Erythroblast (primary cell): ENCODE results near the gene MPPED2.

ENCODE experiments used
- GATA1 ChIP-seq: IDR thresholded peaks from 2 replicates; pipeline ENCODE4 v1.6.1; 2011; ENCODE audit warnings: low read depth, mild to moderate bottlenecking, control low read depth, low read length, moderate library complexity
- POLR2A ChIP-seq: IDR thresholded peaks from 2 replicates; pipeline ENCODE4 v1.6.1; 2011; ENCODE audit warnings: mild to moderate bottlenecking, low read length

DNA sequence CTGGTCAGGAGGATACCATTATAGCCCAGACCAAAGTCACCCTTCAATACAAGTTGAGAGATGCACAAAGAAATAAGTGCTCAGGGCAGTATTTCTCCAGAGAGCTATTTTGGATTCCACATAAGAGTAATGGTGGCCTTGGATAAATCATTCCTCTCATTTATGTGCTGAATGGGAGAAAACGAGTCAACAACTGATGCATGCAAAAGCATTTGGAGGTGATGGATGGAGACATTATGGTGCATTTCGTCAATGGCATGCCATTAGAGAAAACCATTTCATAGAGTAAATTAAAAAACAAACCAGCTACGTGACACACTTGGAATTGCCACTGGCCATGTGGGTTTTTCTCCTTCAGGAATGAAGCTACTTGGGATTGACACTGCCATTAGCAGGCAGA is 182.0 kb downstream of the MPPED2 start:
- TF ChIP-seq POLR2A = no peak
- TF ChIP-seq GATA1 = no peak
